Adrenal gland (tissue), 12 donors: ENCODE results near the gene INPP5A. TPM values are rescaled to one million over a fixed set of nuclear protein-coding genes. Genes with fewer than 3 reads are reported as not detected.

Source experiments
- DNase-seq, 7 donors: peaks; one replicate each; pipeline ENCODE4 v3.0.0-alpha.2; 2019 to 2020
- H3K27ac ChIP-seq, 5 donors: fragments of 200-600 bp; sonication (generic) in 4 of 5; 1 replicate in 3 of 5; 2 replicates in 2 of 5; pipeline versions ENCODE4 v1.5.1 to v1.8.0; 2016 to 2020; ENCODE audit warnings: mild to moderate bottlenecking in 1 of 5
- H3K27me3 ChIP-seq: fragments of 200-600 bp; 2 replicates; pipeline ENCODE4 v1.8.0; 2021
- H3K36me3 ChIP-seq, 2 donors: fragments of 200-600 bp; replicated peaks in 1 of 2; 1 replicate in 1 of 2; 2 replicates in 1 of 2; pipeline versions ENCODE4 v1.5.1 to v1.8.0; 2018 to 2022
- H3K4me1 ChIP-seq, 2 donors: fragments of 200-600 bp; replicated peaks in 1 of 2; 1 replicate in 1 of 2; 2 replicates in 1 of 2; pipeline versions ENCODE4 v1.5.1 to v1.8.0; 2018 to 2021
- H3K4me3 ChIP-seq, 4 donors: fragments of 200-600 bp; sonication (generic) in 3 of 4; one replicate each; pipeline ENCODE4 v1.5.1; 2016 to 2018
- H3K9me3 ChIP-seq, 3 donors: fragments of 200-600 bp; sonication (generic) in 1 of 3; replicated peaks in 1 of 3; 1 replicate in 2 of 3; 2 replicates in 1 of 3; pipeline versions ENCODE4 v1.5.1 to v1.8.0; 2016 to 2021
- CTCF ChIP-seq, 6 experiments: fragments of 450-650 bp in 4 of 6; fragments of 200-600 bp in 2 of 6; sonication (generic) in 1 of 6; IDR thresholded peaks; 1 replicate in 5 of 6; 2 replicates in 1 of 6; pipeline versions ENCODE4 v1.5.1 to v1.8.0; 2016 to 2021; ENCODE audit warnings: antibody characterized with exemption in 6 of 6, mild to moderate bottlenecking in 2 of 6, moderate library complexity in 1 of 6
- POLR2A ChIP-seq, 2 donors: fragments of 450-650 bp; IDR thresholded peaks; one replicate each; pipeline ENCODE4 v1.6.1; 2017; ENCODE audit warnings: antibody characterized with exemption in 2 of 2, mild to moderate bottlenecking in 2 of 2, moderate library complexity in 1 of 2
- WGBS, 4 donors: extraction: QIAGEN DNeasy Blood & Tissue Kit in 2 of 4; methylation state at CpG; one replicate each; pipeline versions ENCODE4 v1.1.5 to v1.1.7; 2013 to 2017; 5-methylcytosine and 5-hydroxymethylcytosine counted together
- intact Hi-C, 2 donors: fragments of 100-400 bp; cut with DNase I; formaldehyde crosslinking; loops; one replicate each; pipeline versions ENCODE4 v1.14.1 to v1.15.0; 2022 to 2023
- polyA plus RNA-seq, 3 donors: library from polyadenylated mRNA; stranded (reverse); fragments of 200-250 nt in 2 of 3; fragments of 350-450 nt in 1 of 3; fragmentation: Illumina TruSeq in 1 of 3; extraction: RNeasy Lipid Tissue Mini Kit (QIAGEN cat#74804) in 1 of 3; gene quantifications; one replicate each; pipeline ENCODE4 v1.2.3, GENCODE V29; 2013 to 2014
- total RNA-seq, 9 donors: library from RNA; depleted of rRNA in 4 of 9; stranded (reverse); fragments of >200 nt in 4 of 9; fragments of 120-200 nt in 1 of 9; fragmentation: NEBNext Ultra II Directional in 1 of 9; extraction: Animal tissue kit (Norgen Biotek cat#: 25700) in 1 of 9; gene quantifications; one replicate each; pipeline versions ENCODE4 v1.1.0 to v1.2.4, GENCODE V29; 2013 to 2023
- donor health status: healthy with polysubstance abuse.
- donor health status: Bipolar disorder and iron deficiency.
- donor health status: DM: yes; HTN: yes; CAD: no.
- donor health status: DM: no; HTN: no; CAD: no.
- donor health status: DM: no; HTN: no; CAD: no.
- donor health status: DM: yes; HTN: yes; CAD: no.

Gene INPP5A
- total and polyA plus RNA-seq, 12 donors, result 13.5 to 62.9 (median 37.5) TPM

- 96% methylated on average over 19 to 20 of the region's 20 CpGs for WGBS, 4 donors
- peaks cover 3 to 12% of the 10 kb centered on the region in 2 donors for H3K4me1 ChIP-seq
- no peak overlapping the region for H3K27ac ChIP-seq
- TF ChIP-seq POLR2A (IDR thresholded peaks at IDR 0.05), result no peak
- no peak for TF ChIP-seq CTCF (IDR thresholded peaks at IDR 0.05)
- intact Hi-C loops, result no loop called here
- no peaks in the 10 kb centered on the region for H3K27me3 ChIP-seq
- peaks cover 0 to 5% of the 10 kb centered on the region in 2 donors for H3K36me3 ChIP-seq
- no peaks in the 10 kb centered on the region for H3K9me3 ChIP-seq
- DNase-seq, result peak in 1 of 7 donors; percentile 25
- H3K4me3 ChIP-seq, result no peak overlapping the region
Observed at GRCh38 chr10:132688580-132689420, 151.2 kb downstream of the INPP5A start.

- H3K27ac ChIP-seq, result no peak overlapping the region
- intact Hi-C loops, result no loop called here
- peak in 2 of 7 donors; percentile 8 to 38 for DNase-seq
- H3K4me3 ChIP-seq, result no peak overlapping the region
- 96 to 98% (median 96%) methylated on average over 17 to 25 of the region's 25 CpGs for WGBS, 4 donors
- no peaks in the 10 kb centered on the region for H3K27me3 ChIP-seq
- peaks cover 0 to 5% of the 10 kb centered on the region in 2 donors for H3K36me3 ChIP-seq
- peaks cover 0 to 6% of the 10 kb centered on the region in 2 donors for H3K4me1 ChIP-seq
- TF ChIP-seq POLR2A (IDR thresholded peaks at IDR 0.05) (no peak), CTCF (IDR thresholded peaks at IDR 0.05) (no peak)
- H3K9me3 ChIP-seq, result no peaks in the 10 kb centered on the region
Observed at GRCh38 chr10:132689721-132690360, 152.3 kb downstream of the INPP5A start.

- intact Hi-C loops, result no loop called here
- peak in 1 of 7 donors; percentile 31 for DNase-seq
Observed at GRCh38 chr10:132690401-132690800, 152.8 kb downstream of the INPP5A start.

More at GRCh38 chr10:132690401-132690800, 152.8 kb downstream of the INPP5A start:
- Histone ChIP-seq H3K4me1 (peaks cover 0 to under 1% of the 10 kb centered on the region in 2 donors), H3K36me3 (peaks cover 0 to 5% of the 10 kb centered on the region in 2 donors), H3K27ac (no peak overlapping the region), H3K27me3 (no peaks in the 10 kb centered on the region), H3K9me3 (no peaks in the 10 kb centered on the region), H3K4me3 (no peak overlapping the region)
- TF ChIP-seq POLR2A (IDR thresholded peaks at IDR 0.05) (no peak), CTCF (IDR thresholded peaks at IDR 0.05) (no peak)
- WGBS, 4 donors, result 94 to 99% (median 97%) methylated on average over 7 of the region's 7 CpGs
